Activated CD4-positive, alpha-beta T cell treated with anti-CD3 and anti-CD28 coated beads, Interleukin-2, amount 50 U/mL, for 24 hours (primary cell): ENCODE data around the gene DDX3Y.

Experiments
- DNase-seq, 2 donors: peaks; one replicate each; pipeline ENCODE4 v3.0.0-alpha.2; 2020; ENCODE audit warnings: low read depth in 1 of 2, low spot score in 1 of 2

DDX3Y gene

GRCh38 chrY:12904618-12905516 lies at the start of gene DDX3Y:
Gene DDX3Y (plus strand): TSS chrY:12904868. CDS start chrY:12904937, 69 bp downstream.
- peak; percentile 53 to 80 for DNase-seq

- DNase-seq = no peak
Observed at GRCh38 chrY:12855791-12856275, 48.8 kb upstream of the DDX3Y start.

- no peak for DNase-seq
Observed at GRCh38 chrY:12867960-12868359, 36.7 kb upstream of the DDX3Y start.

- DNase-seq = no peak
Observed at GRCh38 chrY:12896973-12897372, 7.7 kb upstream of the DDX3Y start.

GRCh38 chrY:12898604-12899003 lies 6.1 kb upstream of the DDX3Y start:
- no peak for DNase-seq

- peak; percentile 26 to 65 for DNase-seq
Observed at GRCh38 chrY:12905517-12905872, 827 bp downstream of the DDX3Y start.

- DNase-seq = no peak
Observed at GRCh38 chrY:12905895-12906294, 1.2 kb downstream of the DDX3Y start.

- no peak for DNase-seq
Observed at GRCh38 chrY:12913541-12913940, 8.9 kb downstream of the DDX3Y start.

- no peak for DNase-seq
Observed at GRCh38 chrY:12928043-12928442, 23.4 kb downstream of the DDX3Y start.

GRCh38 chrY:12941725-12942687 lies 37.3 kb downstream of the DDX3Y start:
- DNase-seq = no peak
